Measurements from ENCODE around the gene MORN1.

The MORN1 gene

DNA sequence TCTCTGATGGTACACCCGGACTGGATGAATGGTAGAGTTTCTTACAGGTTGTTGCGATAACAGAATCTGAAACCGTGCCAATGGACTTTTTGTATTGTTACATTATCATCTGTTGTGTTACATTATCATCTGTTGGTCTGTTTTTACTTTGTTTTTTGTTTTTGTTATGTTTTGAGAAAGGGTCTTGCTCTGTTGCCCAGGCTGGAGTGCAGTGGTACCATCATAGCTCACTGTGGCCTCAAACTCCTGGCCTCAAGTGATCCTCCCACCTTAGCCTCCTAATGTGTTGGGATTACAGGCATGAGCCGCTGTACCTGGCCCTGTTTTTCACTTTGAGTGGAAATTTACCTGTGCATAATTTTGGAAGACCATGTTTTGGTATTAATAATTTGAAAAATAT lies 31.2 kb upstream of the MORN1 start:
- in situ Hi-C loops (cut with MboI; ENCODE audit: low sequenced_read_pairs) = no loop called here

- in situ Hi-C loops (cut with MboI; ENCODE audit: low sequenced_read_pairs) = no loop called here
These were observed 28.1 kb upstream of the MORN1 start for GRCh38 chr1:2419416-2419815.

DNA sequence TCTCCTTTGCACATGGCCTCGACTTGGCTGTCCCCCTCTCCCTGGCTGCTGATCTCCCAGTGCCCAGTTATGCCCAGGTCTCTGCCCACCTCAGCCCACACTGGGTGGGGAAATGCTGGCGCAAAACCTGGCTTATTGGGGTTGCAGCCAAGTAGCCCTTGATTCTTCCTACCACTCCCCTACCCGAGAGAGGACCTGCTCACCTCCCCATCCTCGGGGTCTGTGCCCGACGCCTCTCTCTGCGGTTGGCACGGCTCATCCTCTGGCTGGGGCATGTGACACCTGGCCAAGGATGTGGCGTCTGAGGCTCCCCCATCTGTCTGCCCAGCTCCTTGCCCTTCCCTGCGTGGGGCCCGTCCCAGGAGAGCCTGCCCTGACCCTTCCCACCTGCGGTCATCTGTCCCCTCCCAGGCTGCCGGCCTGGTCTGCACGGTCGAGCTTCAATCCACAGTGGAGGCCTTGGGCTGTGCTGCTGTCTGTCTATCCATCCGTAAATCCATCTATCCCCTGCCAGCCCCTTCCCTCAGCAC lies 27.5 kb upstream of the MORN1 start:
- in situ Hi-C loops (cut with MboI; ENCODE audit: low sequenced_read_pairs) = no loop called here

DNA sequence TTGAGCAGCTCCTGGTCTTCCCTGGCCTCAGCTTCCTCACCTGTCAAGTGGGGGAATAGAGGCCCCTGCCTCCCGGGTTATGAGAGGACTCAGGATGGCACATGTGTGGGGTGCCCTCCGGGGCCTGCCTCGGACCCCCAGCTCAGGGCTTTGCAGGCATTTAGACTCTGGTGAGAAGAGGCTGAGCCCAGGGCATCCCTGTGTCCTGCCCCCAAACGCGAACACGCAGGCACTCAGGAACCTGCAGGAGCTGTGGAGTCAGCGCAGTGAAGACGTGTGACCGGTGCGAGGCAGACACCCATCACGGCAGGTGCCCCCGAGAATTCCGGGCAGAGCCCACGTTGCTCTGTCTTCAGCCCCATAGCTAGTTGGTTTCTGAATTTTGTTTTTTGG lies 26.5 kb upstream of the MORN1 start:
- in situ Hi-C loops (cut with MboI; ENCODE audit: low sequenced_read_pairs) = no loop called here

- in situ Hi-C loops (cut with MboI; ENCODE audit: low sequenced_read_pairs) = no loop called here
These were observed 25.9 kb upstream of the MORN1 start for GRCh38 chr1:2417083-2417832.

GRCh38 chr1:2416403-2416802 lies 25.0 kb upstream of the MORN1 start:
- in situ Hi-C loops (cut with MboI; ENCODE audit: low sequenced_read_pairs) = no loop called here

DNA sequence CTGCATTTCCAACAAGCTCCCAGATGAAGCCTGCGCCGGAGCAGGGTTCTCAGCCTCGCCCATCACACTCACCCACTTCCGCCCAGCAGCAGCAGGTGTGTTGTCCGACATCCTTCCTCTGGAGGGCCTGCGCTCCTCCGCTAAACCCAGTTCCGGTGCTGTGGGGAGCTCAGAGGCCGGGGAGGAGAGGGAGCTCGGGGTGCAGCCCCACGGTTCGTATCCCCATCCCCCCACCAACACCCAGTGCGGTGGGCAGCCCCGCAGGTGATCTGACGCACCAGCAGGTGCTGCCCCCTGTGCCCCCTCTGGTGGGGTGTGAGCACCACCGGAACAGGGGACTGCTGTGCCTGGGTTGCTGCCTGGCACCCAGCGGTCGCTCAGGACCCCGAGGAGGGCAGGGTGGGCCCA lies 24.5 kb upstream of the MORN1 start:
- in situ Hi-C loops (cut with MboI; ENCODE audit: low sequenced_read_pairs) = no loop called here

- in situ Hi-C loops (cut with MboI; ENCODE audit: low sequenced_read_pairs) = no loop called here
These were observed 24.0 kb upstream of the MORN1 start for GRCh38 chr1:2415337-2415736.

DNA sequence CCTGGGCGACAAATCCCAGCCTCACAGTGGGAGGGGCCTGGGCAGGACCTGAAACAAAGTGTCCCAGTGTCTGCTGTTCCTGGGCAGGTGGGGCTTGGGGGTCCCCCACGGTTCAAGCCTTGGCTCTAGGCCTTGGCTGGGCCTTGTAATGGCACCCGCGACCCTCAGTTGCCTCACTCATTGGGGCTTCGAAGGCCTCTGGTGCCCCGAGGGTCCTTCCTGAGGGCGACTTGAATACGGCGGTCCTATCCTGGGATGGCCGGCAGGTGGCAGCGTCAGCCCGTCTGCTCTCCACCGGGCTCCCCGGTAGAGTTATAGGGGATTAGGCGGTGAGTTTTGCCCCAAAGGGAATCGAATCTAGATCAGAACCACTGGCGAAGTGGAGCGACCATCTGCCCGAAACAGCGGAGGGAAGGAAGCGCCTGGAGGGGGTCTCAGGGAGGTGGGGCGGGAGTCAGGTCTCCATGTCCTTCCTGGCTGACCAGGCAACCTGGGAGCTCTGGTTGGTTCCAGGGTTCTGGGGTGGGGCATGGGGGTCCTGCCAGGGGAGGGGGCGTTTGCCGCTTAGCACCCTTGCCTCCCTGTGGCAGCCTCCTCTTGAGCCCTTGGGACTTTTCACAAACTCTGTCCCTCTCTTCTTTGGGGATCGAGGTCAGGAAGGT lies 23.1 kb upstream of the MORN1 start:
- in situ Hi-C loops (cut with MboI; ENCODE audit: low sequenced_read_pairs) = no loop called here

GRCh38 chr1:2413495-2414296 lies 22.3 kb upstream of the MORN1 start:
- in situ Hi-C loops (cut with MboI; ENCODE audit: low sequenced_read_pairs) = no loop called here

GRCh38 chr1:2412773-2413494 lies 21.6 kb upstream of the MORN1 start:
- in situ Hi-C loops (cut with MboI; ENCODE audit: low sequenced_read_pairs) = no loop called here

DNA sequence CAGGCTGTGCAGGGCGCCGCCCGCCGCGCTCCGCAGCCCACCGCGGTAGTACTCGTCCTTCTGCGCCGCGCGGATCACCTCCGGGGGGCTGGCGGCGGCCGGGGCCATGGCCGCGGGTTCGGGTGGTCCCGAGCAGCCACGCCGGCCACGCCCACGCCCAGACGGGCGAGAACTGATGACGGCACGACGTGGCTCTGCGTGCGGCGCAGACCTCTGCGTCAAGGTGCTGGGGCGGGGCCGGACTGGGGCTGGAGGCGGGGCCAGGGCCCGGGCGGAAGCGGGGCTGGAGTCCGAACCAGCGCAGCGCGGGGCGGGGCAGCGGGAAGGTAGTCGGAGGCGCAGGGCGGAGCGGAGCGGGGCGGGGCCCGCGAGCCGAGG lies 21.0 kb upstream of the MORN1 start, which contains the start of gene PEX10:
TSS of gene PEX10 (minus strand) at position 170 of the 378 bp plus-strand sequence. CDS start at position 108, 62 bp downstream.
- in situ Hi-C loops (cut with MboI; ENCODE audit: low sequenced_read_pairs) = no loop called here

GRCh38 chr1:2411801-2412394 lies 20.5 kb upstream of the MORN1 start:
- in situ Hi-C loops (cut with MboI; ENCODE audit: low sequenced_read_pairs) = no loop called here

- in situ Hi-C loops (cut with MboI; ENCODE audit: low sequenced_read_pairs) = no loop called here
These were observed 18.4 kb upstream of the MORN1 start for GRCh38 chr1:2409745-2410144.

DNA sequence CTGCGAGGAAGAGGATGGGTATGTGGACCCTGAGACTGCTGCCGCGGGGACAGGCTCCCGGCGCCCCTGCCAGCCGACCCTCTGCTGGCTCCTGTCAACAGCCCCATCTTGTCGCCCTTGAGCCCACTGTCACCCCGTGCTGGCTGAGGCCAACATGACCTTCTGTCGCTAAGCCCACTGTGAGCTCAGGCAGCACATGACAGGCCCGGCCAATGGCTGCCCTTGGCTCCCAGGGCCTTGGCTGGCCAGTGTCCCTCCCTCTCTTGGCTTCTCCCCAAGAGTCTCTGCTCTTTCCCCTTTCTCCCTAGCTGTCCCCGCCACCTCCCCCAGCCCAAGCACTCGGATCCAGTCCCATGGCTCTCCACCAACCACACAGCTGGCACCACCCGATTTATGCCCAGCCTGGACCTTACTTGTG lies 17.5 kb upstream of the MORN1 start:
- in situ Hi-C loops (cut with MboI; ENCODE audit: low sequenced_read_pairs) = no loop called here

DNA sequence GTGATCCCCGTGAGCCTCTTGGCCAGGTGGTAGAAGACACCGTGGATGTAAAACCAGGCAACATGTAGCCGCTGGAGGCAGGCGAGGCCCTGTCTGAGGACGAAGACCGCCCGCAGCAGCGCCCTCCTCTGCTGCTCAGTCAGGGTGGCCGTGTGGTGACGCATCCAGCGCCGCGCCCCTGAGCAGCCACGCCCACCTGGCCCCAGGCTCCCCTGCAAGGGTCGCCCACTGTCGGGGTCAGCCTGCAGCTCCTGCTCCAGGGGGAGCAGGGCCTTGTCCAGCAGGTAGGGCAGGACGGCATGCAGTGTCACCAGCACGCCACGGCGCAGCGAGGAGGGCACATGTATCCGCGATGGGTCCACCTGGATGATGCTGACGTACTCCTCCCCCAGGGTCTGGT lies 17.1 kb upstream of the MORN1 start:
- in situ Hi-C loops (cut with MboI; ENCODE audit: low sequenced_read_pairs) = no loop called here

DNA sequence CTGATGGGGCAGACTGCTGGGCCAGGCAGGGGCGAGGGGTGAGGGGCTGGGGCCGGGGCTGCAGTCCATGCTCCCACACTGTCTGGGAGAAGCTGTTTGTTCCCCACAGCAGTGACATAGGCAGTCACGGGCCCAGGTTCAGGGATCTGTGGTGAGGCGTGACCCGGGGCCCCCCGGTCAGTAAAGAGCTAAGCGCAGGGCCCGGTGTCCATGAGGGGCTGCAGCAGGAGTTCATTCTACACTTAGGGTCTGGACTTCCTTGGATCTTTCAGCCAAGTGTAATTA lies 16.6 kb upstream of the MORN1 start:
- in situ Hi-C loops (cut with MboI; ENCODE audit: low sequenced_read_pairs) = no loop called here

- in situ Hi-C loops (cut with MboI; ENCODE audit: low sequenced_read_pairs) = no loop called here
These were observed 16.0 kb upstream of the MORN1 start for GRCh38 chr1:2407166-2407990.

GRCh38 chr1:2406451-2407041 lies 15.2 kb upstream of the MORN1 start:
- in situ Hi-C loops (cut with MboI; ENCODE audit: low sequenced_read_pairs) = no loop called here
